Stomach (tissue), 4 donors: ENCODE measurements around the gene C17orf107.

ENCODE experiments used
- EP300 ChIP-seq: sonication (generic); formaldehyde crosslinking; IDR thresholded peaks from one replicate; pipeline ENCODE4 v1.6.1; 2017; ENCODE audit warnings: antibody characterized with exemption
- POLR2A ChIP-seq, 4 donors: fragments of 450-650 bp; IDR thresholded peaks; one replicate each; pipeline ENCODE4 v1.6.1; 2016; ENCODE audit warnings: antibody characterized with exemption in 4 of 4, control low read depth in 2 of 4, mild to moderate bottlenecking in 1 of 4, moderate library complexity in 1 of 4
- POLR2AphosphoS5 ChIP-seq, 3 donors: sonication (generic); formaldehyde crosslinking; IDR thresholded peaks; one replicate each; pipeline ENCODE4 v1.6.1; 2016; ENCODE audit warnings: antibody characterized with exemption in 3 of 3
- TF ChIP-seq, protein P1 (sequence below), 7 experiments: fragments of 450-650 bp in 4 of 7; fragments of 200-600 bp in 3 of 7; sonication (generic) in 3 of 7; IDR thresholded peaks; one replicate each; pipeline ENCODE4 v1.5.1; 2016 to 2019; ENCODE audit warnings: antibody characterized with exemption in 7 of 7, control low read depth in 2 of 7, mild to moderate bottlenecking in 1 of 7

DNA sequence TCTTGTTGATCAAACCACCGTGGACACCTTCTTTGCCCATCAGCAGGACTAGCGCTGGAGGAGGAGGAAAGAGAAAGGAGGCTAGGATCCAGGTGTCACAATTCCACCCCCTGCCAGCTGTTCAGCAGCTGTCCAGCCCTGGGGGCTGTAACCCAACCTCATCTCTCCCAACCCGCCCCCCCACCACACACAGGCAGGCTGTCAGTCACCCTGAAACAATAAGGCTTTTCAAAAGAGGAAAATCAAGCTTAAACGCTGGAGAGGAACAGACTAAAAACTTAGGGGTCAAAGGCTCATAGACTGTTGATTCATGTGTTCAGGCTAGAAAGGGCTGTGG lies 46.6 kb downstream of the C17orf107 start:
- TF ChIP-seq, protein P1, sequence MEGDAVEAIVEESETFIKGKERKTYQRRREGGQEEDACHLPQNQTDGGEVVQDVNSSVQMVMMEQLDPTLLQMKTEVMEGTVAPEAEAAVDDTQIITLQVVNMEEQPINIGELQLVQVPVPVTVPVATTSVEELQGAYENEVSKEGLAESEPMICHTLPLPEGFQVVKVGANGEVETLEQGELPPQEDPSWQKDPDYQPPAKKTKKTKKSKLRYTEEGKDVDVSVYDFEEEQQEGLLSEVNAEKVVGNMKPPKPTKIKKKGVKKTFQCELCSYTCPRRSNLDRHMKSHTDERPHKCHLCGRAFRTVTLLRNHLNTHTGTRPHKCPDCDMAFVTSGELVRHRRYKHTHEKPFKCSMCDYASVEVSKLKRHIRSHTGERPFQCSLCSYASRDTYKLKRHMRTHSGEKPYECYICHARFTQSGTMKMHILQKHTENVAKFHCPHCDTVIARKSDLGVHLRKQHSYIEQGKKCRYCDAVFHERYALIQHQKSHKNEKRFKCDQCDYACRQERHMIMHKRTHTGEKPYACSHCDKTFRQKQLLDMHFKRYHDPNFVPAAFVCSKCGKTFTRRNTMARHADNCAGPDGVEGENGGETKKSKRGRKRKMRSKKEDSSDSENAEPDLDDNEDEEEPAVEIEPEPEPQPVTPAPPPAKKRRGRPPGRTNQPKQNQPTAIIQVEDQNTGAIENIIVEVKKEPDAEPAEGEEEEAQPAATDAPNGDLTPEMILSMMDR (IDR thresholded peaks at IDR 0.05) = no peak
- no peak for TF ChIP-seq EP300
- TF ChIP-seq POLR2AphosphoS5 (IDR thresholded peaks at IDR 0.05) = no peak
- no peak for TF ChIP-seq POLR2A (IDR thresholded peaks at IDR 0.05)
